Measurements from ENCODE around the gene MMD. TPM values are rescaled to one million over a fixed set of nuclear protein-coding genes. Genes with fewer than 3 reads are reported as not detected.

The MMD gene
- total and polyA plus RNA-seq, 2 donors (not counting 1 experiment from before 2014, with no cell fraction given): 19.2 to 29.4 TPM

GRCh38 chr17:55356434-55357328, 65.0 kb downstream of the MMD start:
- Histone ChIP-seq H3K4me1 (ENCODE audit: control insufficient read depth in 2 of 2, insufficient read depth in 2 of 2, low read length in 2 of 2) (no peaks in the 10 kb centered on the region), H3K27ac (ENCODE audit: low read length in 2 of 2) (no peak overlapping the region), H2AFZ (ENCODE audit: insufficient read depth, low read depth, low read length, poor library complexity, severe bottlenecking) (no peak overlapping the region), H3K9me3 (ENCODE audit: control extremely low read depth in 1 of 3, control insufficient read depth in 2 of 3, insufficient read depth in 1 of 3, low read length in 2 of 3) (peaks cover 5 to 12% (median 5%) of the 10 kb centered on the region in 3 donors), H3K4me3 (ENCODE audit: control extremely low read depth in 1 of 5, extremely low read depth in 1 of 5, insufficient read depth in 1 of 5, low read depth in 2 of 5, low read length in 4 of 5) (no peak overlapping the region), H3K9ac (ENCODE audit: low read length) (no peak overlapping the region), H4K20me1 (ENCODE audit: control insufficient read depth, insufficient read depth, low read length, poor library complexity, severe bottlenecking) (no peaks in the 10 kb centered on the region), H3K27me3 (replicated peaks in 1 of 4; ENCODE audit: control extremely low read depth in 1 of 4, control insufficient read depth in 3 of 4, insufficient read depth in 4 of 4, low read length in 3 of 4) (peaks cover 0 to 7% (median 2%) of the 10 kb centered on the region in 4 experiments), H3K79me2 (ENCODE audit: control insufficient read depth, insufficient read depth, low read length) (no peaks in the 10 kb centered on the region), H3K4me2 (replicated peaks; ENCODE audit: low read depth, low read length, poor library complexity, severe bottlenecking) (no peak overlapping the region), H3K36me3 (replicated peaks in 1 of 2; ENCODE audit: control extremely low read depth in 1 of 2, control insufficient read depth in 1 of 2, extremely low read depth in 1 of 2, insufficient read depth in 2 of 2, low read length in 1 of 2) (no peaks in the 10 kb centered on the region)
- no peak overlapping the region for H3K27ac Mint-ChIP-seq
- POLR2A ChIA-PET: no interaction called here
- CTCF ChIA-PET: interaction anchor here (0.5 to 5.9 kb wide), 28 partner anchors 9 to 370 kb away, joined by 3 to 111 read pairs (median 3); partner anchors contain the start of gene SMIM36
- peak overlapping the region; percentile 4 for H3K4me3 Mint-ChIP-seq
- peaks cover 23% of the 10 kb centered on the region for H3K27me3 Mint-ChIP-seq
- TF ChIP-seq CTCF (IDR thresholded peaks at IDR 0.05): peak; percentile 88
- TF ChIP-seq EZH2 (IDR thresholded peaks at IDR 0.05; ENCODE audit: borderline replicate concordance, insufficient read depth, low read depth, low read length, poor library complexity, severe bottlenecking): no peak
- ATAC-seq (ENCODE audit: low read depth) (peak; percentile 87), DNase-seq (peak; percentile 73)
- WGBS (ENCODE audit: insufficient coverage): 6% methylated on average over 2 of the region's 3 CpGs
- H3K4me1 Mint-ChIP-seq: peaks cover 5% of the 10 kb centered on the region
- H3K9me3 Mint-ChIP-seq (ENCODE audit: insufficient read depth): peaks cover 5% of the 10 kb centered on the region
- intact Hi-C loops (cut with micrococcal nuclease): loop anchor here (1.0 kb wide), 1 partner anchor 158 kb away; no protein-coding TSS in a partner anchor

- H3K79me2 ChIP-seq (ENCODE audit: control insufficient read depth, insufficient read depth, low read length): no peaks in the 10 kb centered on the region
- no peak overlapping the region for H3K9ac ChIP-seq (ENCODE audit: low read length)
- TF ChIP-seq CTCF (IDR thresholded peaks at IDR 0.05) (no peak), EZH2 (IDR thresholded peaks at IDR 0.05; ENCODE audit: borderline replicate concordance, insufficient read depth, low read depth, low read length, poor library complexity, severe bottlenecking) (no peak)
- no peak overlapping the region for H3K4me2 ChIP-seq (replicated peaks; ENCODE audit: low read depth, low read length, poor library complexity, severe bottlenecking)
- CTCF ChIA-PET: interaction anchor here (0.6 to 5.9 kb wide), 10 partner anchors 9 to 362 kb away, joined by 3 to 111 read pairs (median 3); partner anchors contain the start of gene SMIM36
- no peak overlapping the region for H3K27ac ChIP-seq (ENCODE audit: low read length in 2 of 2)
- peaks cover 0 to 4% (median 2%) of the 10 kb centered on the region in 4 experiments for H3K27me3 ChIP-seq (replicated peaks in 1 of 4; ENCODE audit: control extremely low read depth in 1 of 4, control insufficient read depth in 3 of 4, insufficient read depth in 4 of 4, low read length in 3 of 4)
- Mint-ChIP-seq H3K9me3 (ENCODE audit: insufficient read depth) (no peaks in the 10 kb centered on the region), H3K4me1 (peaks cover 5% of the 10 kb centered on the region), H3K27ac (no peak overlapping the region), H3K4me3 (no peak overlapping the region), H3K27me3 (peaks cover 12% of the 10 kb centered on the region)
- ATAC-seq (ENCODE audit: low read depth) (no peak), DNase-seq (no peak)
- no peak overlapping the region for H2AFZ ChIP-seq (ENCODE audit: insufficient read depth, low read depth, low read length, poor library complexity, severe bottlenecking)
- intact Hi-C loops (cut with micrococcal nuclease): no loop called here
- no peaks in the 10 kb centered on the region for H3K36me3 ChIP-seq (replicated peaks in 1 of 2; ENCODE audit: control extremely low read depth in 1 of 2, control insufficient read depth in 1 of 2, extremely low read depth in 1 of 2, insufficient read depth in 2 of 2, low read length in 1 of 2)
- no CpG with 5 or more reads among the region's 2 CpGs for WGBS (ENCODE audit: insufficient coverage)
- H4K20me1 ChIP-seq (ENCODE audit: control insufficient read depth, insufficient read depth, low read length, poor library complexity, severe bottlenecking): no peaks in the 10 kb centered on the region
- H3K4me3 ChIP-seq (ENCODE audit: control extremely low read depth in 1 of 5, extremely low read depth in 1 of 5, insufficient read depth in 1 of 5, low read depth in 2 of 5, low read length in 4 of 5): no peak overlapping the region
- peaks cover 0 to 3% (median 0%) of the 10 kb centered on the region in 3 donors for H3K9me3 ChIP-seq (ENCODE audit: control extremely low read depth in 1 of 3, control insufficient read depth in 2 of 3, insufficient read depth in 1 of 3, low read length in 2 of 3)
- POLR2A ChIA-PET: no interaction called here
- no peaks in the 10 kb centered on the region for H3K4me1 ChIP-seq (ENCODE audit: control insufficient read depth in 2 of 2, insufficient read depth in 2 of 2, low read length in 2 of 2)
These were observed 66.7 kb downstream of the MMD start for GRCh38 chr17:55354941-55355340.

All from B cell (primary cell).